ENCODE results near the gene PFKL.

The PFKL gene

DNA sequence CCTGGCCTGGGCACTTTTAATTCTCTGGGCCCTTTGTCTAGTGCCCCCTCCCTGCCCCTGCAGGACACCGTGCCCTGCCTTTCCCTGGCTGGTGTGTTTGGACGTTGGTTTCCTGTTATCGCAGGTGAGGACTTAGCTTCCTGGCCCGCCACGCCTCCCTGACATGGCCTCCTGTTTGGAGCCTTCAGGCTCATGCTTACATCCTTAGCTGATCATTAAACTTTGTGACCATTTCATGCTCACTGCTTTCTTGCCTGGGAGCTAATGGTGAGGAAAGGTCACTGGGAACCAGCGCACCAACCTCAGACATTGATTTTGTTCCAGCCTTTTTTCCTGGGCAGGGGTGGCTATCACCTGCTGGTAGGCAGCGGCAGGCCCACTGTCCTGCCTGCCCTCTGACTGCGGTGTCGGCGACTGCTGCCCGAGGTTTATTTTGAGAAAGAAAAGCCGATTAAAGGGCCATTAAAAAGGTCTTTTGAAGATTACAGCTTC is 3.7 kb downstream of the PFKL start:
- no peak for TF ChIP-seq NFIC (IDR thresholded peaks at IDR 0.05)
- TF ChIP-seq, protein P1, sequence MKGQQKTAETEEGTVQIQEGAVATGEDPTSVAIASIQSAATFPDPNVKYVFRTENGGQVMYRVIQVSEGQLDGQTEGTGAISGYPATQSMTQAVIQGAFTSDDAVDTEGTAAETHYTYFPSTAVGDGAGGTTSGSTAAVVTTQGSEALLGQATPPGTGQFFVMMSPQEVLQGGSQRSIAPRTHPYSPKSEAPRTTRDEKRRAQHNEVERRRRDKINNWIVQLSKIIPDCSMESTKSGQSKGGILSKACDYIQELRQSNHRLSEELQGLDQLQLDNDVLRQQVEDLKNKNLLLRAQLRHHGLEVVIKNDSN (IDR thresholded peaks at IDR 0.05), result no peak
- TF ChIP-seq YY1 (IDR thresholded peaks at IDR 0.05; ENCODE audit: low read depth), result no peak
- TF ChIP-seq, protein P2, sequence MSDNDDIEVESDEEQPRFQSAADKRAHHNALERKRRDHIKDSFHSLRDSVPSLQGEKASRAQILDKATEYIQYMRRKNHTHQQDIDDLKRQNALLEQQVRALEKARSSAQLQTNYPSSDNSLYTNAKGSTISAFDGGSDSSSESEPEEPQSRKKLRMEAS (IDR thresholded peaks at IDR 0.05), result no peak
- TF ChIP-seq TAF1 (IDR thresholded peaks at IDR 0.05; ENCODE audit: low read depth), result no peak
- no peak for TF ChIP-seq TCF12 (IDR thresholded peaks at IDR 0.05; ENCODE audit: low read depth)
- TF ChIP-seq TEAD4 (IDR thresholded peaks at IDR 0.05), result no peak
- no peak for TF ChIP-seq FOXM1 (IDR thresholded peaks at IDR 0.05; ENCODE audit: borderline replicate concordance, low read depth)
- TF ChIP-seq, protein P3, sequence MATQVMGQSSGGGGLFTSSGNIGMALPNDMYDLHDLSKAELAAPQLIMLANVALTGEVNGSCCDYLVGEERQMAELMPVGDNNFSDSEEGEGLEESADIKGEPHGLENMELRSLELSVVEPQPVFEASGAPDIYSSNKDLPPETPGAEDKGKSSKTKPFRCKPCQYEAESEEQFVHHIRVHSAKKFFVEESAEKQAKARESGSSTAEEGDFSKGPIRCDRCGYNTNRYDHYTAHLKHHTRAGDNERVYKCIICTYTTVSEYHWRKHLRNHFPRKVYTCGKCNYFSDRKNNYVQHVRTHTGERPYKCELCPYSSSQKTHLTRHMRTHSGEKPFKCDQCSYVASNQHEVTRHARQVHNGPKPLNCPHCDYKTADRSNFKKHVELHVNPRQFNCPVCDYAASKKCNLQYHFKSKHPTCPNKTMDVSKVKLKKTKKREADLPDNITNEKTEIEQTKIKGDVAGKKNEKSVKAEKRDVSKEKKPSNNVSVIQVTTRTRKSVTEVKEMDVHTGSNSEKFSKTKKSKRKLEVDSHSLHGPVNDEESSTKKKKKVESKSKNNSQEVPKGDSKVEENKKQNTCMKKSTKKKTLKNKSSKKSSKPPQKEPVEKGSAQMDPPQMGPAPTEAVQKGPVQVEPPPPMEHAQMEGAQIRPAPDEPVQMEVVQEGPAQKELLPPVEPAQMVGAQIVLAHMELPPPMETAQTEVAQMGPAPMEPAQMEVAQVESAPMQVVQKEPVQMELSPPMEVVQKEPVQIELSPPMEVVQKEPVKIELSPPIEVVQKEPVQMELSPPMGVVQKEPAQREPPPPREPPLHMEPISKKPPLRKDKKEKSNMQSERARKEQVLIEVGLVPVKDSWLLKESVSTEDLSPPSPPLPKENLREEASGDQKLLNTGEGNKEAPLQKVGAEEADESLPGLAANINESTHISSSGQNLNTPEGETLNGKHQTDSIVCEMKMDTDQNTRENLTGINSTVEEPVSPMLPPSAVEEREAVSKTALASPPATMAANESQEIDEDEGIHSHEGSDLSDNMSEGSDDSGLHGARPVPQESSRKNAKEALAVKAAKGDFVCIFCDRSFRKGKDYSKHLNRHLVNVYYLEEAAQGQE (IDR thresholded peaks at IDR 0.05; ENCODE audit: low read depth), result no peak
- no peak for TF ChIP-seq CEBPB (IDR thresholded peaks at IDR 0.05)
- no peak for TF ChIP-seq EGR1 (IDR thresholded peaks at IDR 0.05)
- TF ChIP-seq CREB1 (IDR thresholded peaks at IDR 0.05; ENCODE audit: low read depth), result no peak
- TF ChIP-seq RAD21 (IDR thresholded peaks at IDR 0.05; ENCODE audit: low read depth), result no peak

DNA sequence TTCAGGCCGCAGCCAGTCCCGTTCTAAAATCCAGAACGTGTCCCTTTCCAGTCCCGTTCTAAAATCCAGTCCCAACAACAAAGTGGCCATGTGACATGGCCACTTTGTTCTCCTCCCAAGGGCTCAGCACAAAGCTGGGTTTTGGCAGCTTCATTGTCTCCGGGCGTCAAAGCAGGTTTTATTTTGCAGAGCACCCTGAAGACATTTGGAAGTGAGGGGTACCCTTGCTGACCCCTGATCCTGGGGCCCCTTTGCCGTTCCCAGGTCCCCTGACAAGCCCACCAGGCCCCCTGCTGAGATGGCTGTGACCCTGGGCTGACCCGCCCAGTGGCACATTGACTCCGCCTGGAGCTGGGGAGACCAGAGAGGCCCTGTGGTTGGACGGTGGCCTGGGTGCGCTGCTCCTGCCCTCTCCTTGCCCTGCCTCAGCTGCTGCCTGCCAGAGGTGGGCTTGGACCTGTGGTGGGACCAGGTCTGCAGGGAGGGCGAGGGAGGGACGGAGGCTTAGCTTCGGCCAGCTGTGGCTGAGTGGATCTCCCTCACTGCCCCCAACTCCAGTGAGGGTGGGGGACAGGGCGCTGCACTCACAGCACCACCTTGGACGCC is 4.3 kb downstream of the PFKL start:
- TF ChIP-seq EGR1 (IDR thresholded peaks at IDR 0.05), result no peak
- no peak for TF ChIP-seq FOXM1 (IDR thresholded peaks at IDR 0.05; ENCODE audit: borderline replicate concordance, low read depth)
- TF ChIP-seq, protein P2 (IDR thresholded peaks at IDR 0.05), result no peak
- TF ChIP-seq ZBTB7A (IDR thresholded peaks at IDR 0.05; ENCODE audit: low read depth), result no peak
- no peak for TF ChIP-seq CREB1 (IDR thresholded peaks at IDR 0.05; ENCODE audit: low read depth)
- TF ChIP-seq TAF1 (IDR thresholded peaks at IDR 0.05; ENCODE audit: low read depth), result no peak
- no peak for TF ChIP-seq RAD21 (IDR thresholded peaks at IDR 0.05; ENCODE audit: low read depth)
- TF ChIP-seq EP300 (IDR thresholded peaks at IDR 0.05; ENCODE audit: borderline replicate concordance), result no peak
- TF ChIP-seq TCF12 (IDR thresholded peaks at IDR 0.05; ENCODE audit: low read depth), result no peak
- no peak for TF ChIP-seq YY1 (IDR thresholded peaks at IDR 0.05; ENCODE audit: low read depth)
- no peak for TF ChIP-seq NFIC (IDR thresholded peaks at IDR 0.05)
- no peak for TF ChIP-seq CEBPB (IDR thresholded peaks at IDR 0.05)
- TF ChIP-seq TEAD4 (IDR thresholded peaks at IDR 0.05), result no peak

DNA sequence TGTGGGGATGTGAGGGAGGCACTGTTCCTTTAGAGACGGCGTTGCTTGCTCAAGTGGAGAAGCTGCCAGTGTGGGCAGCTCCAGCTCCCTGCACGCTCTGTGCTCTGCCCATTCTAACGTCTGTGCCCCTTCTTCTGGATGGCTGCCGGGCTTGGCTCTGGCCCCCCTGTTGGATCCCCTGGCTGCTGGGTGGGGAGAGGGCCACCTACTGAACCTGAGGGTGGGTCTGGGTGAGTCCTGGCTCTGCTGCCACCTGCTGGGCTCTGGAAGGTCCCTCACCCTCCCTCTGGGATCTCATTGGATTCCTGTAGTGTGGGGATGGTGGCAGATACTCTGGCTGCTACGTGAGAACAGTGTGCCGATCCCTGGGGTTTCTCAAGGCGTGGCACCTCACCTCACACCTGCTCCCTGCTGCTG is 5.0 kb downstream of the PFKL start:
- TF ChIP-seq CEBPB (IDR thresholded peaks at IDR 0.05) (no peak), RAD21 (IDR thresholded peaks at IDR 0.05; ENCODE audit: low read depth) (peak; percentile 27; the same call in 1 of the 2 replicates)

DNA sequence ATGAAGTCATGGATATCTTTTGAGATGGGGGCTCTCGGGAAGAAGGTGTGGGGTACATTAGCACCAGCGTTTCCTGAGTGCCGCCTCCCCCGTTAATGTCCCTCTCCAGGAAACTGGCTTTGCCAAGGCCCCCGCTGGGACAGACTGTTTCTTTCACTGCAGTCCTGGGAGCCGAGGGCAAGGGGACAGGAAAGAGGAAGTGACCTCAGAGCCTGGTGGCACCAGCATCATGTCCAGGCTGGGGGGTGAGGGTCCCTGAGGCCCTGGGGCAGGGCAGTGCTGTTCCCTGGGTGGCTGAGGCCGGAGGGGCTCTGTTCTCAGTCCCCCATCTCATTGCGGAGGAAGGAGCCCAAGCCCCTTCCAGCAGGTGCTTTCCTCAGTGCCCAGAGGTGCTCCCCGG is 5.8 kb downstream of the PFKL start:
- TF ChIP-seq CEBPB (IDR thresholded peaks at IDR 0.05) (no peak), NFIC (IDR thresholded peaks at IDR 0.05) (no peak), ZBTB7A (IDR thresholded peaks at IDR 0.05; ENCODE audit: low read depth) (no peak)

DNA sequence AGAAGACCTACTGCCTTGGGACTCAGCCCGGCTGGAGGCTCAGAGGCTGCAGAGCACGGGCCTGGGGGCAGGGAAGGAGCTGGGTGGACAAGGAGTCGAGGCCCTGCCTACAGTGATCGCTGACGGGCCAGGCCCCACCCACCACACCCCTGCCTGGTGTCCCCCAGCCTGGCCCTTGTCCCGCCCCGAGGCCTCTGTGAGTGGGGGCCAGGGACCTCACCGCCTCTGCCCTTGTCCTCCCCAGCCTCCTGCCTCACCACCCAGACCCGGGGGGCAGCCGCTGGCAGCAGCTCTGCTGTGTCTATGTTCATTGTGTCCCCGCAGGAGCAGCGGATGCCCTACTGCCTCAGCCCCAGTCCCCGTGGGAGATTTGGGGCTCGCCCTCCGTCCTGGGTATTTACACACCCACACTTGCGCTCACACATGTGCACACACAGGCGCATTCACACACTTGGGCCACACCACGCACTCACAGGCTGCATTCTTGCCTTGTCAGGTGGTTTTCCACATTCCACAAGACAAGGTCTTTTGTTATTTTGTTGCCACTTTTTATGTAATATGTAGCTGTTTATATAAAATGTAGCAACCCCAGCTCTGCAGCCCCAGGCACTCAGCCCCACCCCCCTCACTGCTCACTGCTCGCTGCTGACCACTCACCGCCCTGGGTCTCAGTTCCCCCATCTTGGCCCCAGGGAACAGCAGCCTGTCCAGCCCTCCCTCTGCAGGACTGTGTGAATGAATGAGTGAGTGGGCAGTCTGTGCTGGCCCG is 7.3 kb downstream of the PFKL start:
- TF ChIP-seq TAF1 (IDR thresholded peaks at IDR 0.05; ENCODE audit: low read depth), result no peak
- no peak for TF ChIP-seq FOXM1 (IDR thresholded peaks at IDR 0.05; ENCODE audit: borderline replicate concordance, low read depth)
- TF ChIP-seq EP300 (IDR thresholded peaks at IDR 0.05; ENCODE audit: borderline replicate concordance), result no peak
- TF ChIP-seq, protein P2 (IDR thresholded peaks at IDR 0.05), result no peak
- TF ChIP-seq CEBPB (IDR thresholded peaks at IDR 0.05), result no peak
- TF ChIP-seq YY1 (IDR thresholded peaks at IDR 0.05; ENCODE audit: low read depth), result no peak
- no peak for TF ChIP-seq CREB1 (IDR thresholded peaks at IDR 0.05; ENCODE audit: low read depth)
- no peak for TF ChIP-seq TEAD4 (IDR thresholded peaks at IDR 0.05)
- TF ChIP-seq, protein P3 (IDR thresholded peaks at IDR 0.05; ENCODE audit: low read depth), result no peak
- TF ChIP-seq RAD21 (IDR thresholded peaks at IDR 0.05; ENCODE audit: low read depth), result no peak
